Stomach (tissue), 4 donors: ENCODE results near the gene PSEN1.

Source experiments
- EP300 ChIP-seq: sonication (generic); formaldehyde crosslinking; IDR thresholded peaks from one replicate; pipeline ENCODE4 v1.6.1; 2017; ENCODE audit warnings: antibody characterized with exemption
- POLR2A ChIP-seq, 4 donors: fragments of 450-650 bp; IDR thresholded peaks; one replicate each; pipeline ENCODE4 v1.6.1; 2016; ENCODE audit warnings: antibody characterized with exemption in 4 of 4, control low read depth in 2 of 4, mild to moderate bottlenecking in 1 of 4, moderate library complexity in 1 of 4
- POLR2AphosphoS5 ChIP-seq, 3 donors: sonication (generic); formaldehyde crosslinking; IDR thresholded peaks; one replicate each; pipeline ENCODE4 v1.6.1; 2016; ENCODE audit warnings: antibody characterized with exemption in 3 of 3
- TF ChIP-seq, protein P1 (sequence below), 7 experiments: fragments of 450-650 bp in 4 of 7; fragments of 200-600 bp in 3 of 7; sonication (generic) in 3 of 7; IDR thresholded peaks; one replicate each; pipeline ENCODE4 v1.5.1; 2016 to 2019; ENCODE audit warnings: antibody characterized with exemption in 7 of 7, control low read depth in 2 of 7, mild to moderate bottlenecking in 1 of 7

DNA sequence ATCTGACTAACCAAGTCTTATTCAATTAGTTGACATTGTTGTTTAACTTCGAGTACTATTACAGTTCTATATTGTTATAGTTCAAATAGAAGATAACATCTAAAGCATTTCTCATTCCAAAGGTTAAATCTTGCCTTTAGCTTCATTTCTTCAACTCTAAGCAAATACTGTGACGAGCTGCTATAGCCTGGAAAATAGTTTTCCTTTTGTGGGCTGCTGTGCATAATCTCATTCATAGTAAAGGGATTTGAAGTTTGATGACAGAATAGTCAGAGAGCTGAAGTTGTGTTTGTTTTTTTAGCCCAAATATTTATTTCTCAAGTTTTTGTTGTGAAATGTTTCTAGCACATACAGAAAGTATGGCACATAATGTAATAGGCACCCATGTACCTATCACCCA lies 13.4 kb downstream of the PSEN1 start:
- TF ChIP-seq, protein P1, sequence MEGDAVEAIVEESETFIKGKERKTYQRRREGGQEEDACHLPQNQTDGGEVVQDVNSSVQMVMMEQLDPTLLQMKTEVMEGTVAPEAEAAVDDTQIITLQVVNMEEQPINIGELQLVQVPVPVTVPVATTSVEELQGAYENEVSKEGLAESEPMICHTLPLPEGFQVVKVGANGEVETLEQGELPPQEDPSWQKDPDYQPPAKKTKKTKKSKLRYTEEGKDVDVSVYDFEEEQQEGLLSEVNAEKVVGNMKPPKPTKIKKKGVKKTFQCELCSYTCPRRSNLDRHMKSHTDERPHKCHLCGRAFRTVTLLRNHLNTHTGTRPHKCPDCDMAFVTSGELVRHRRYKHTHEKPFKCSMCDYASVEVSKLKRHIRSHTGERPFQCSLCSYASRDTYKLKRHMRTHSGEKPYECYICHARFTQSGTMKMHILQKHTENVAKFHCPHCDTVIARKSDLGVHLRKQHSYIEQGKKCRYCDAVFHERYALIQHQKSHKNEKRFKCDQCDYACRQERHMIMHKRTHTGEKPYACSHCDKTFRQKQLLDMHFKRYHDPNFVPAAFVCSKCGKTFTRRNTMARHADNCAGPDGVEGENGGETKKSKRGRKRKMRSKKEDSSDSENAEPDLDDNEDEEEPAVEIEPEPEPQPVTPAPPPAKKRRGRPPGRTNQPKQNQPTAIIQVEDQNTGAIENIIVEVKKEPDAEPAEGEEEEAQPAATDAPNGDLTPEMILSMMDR (IDR thresholded peaks at IDR 0.05): no peak
- no peak for TF ChIP-seq POLR2A (IDR thresholded peaks at IDR 0.05)
- no peak for TF ChIP-seq POLR2AphosphoS5 (IDR thresholded peaks at IDR 0.05)
- TF ChIP-seq EP300: no peak
